Measurements from ENCODE around the gene DMD. TPM values are rescaled to one million over a fixed set of nuclear protein-coding genes. Genes with fewer than 3 reads are reported as not detected.

DMD gene
- total RNA-seq, 1 donor from 2014 or later, result 1.7 TPM

- H3K9me3 Mint-ChIP-seq (ENCODE audit: unreplicated experiment), result no peaks in the 10 kb centered on the region
Measured at GRCh38 chrX:31232506-31232905, 1978.8 kb downstream of the DMD start.

GRCh38 chrX:31228909-31229308 lies 1982.4 kb downstream of the DMD start:
- peaks cover 2% of the 10 kb centered on the region for H3K27me3 Mint-ChIP-seq (ENCODE audit: unreplicated experiment)
- H3K9me3 Mint-ChIP-seq (ENCODE audit: unreplicated experiment), result no peaks in the 10 kb centered on the region
- peaks cover 13% of the 10 kb centered on the region for H3K4me1 Mint-ChIP-seq (ENCODE audit: low read depth, unreplicated experiment)
- H3K36me3 Mint-ChIP-seq (ENCODE audit: unreplicated experiment), result no peaks in the 10 kb centered on the region
- no peak overlapping the region for H3K4me3 Mint-ChIP-seq (ENCODE audit: unreplicated experiment)
- no peak overlapping the region for H3K27ac Mint-ChIP-seq (ENCODE audit: unreplicated experiment)
- no peak for DNase-seq
- no peak for TF ChIP-seq CTCF (IDR thresholded peaks at IDR 0.05; ENCODE audit: partially characterized antibody, unreplicated experiment)

More at GRCh38 chrX:31232506-31232905, 1978.8 kb downstream of the DMD start:
- H3K4me1 Mint-ChIP-seq (ENCODE audit: low read depth, unreplicated experiment), result peaks cover 13% of the 10 kb centered on the region
- no peak overlapping the region for H3K27ac Mint-ChIP-seq (ENCODE audit: unreplicated experiment)
- peaks cover 2% of the 10 kb centered on the region for H3K27me3 Mint-ChIP-seq (ENCODE audit: unreplicated experiment)
- no peaks in the 10 kb centered on the region for H3K36me3 Mint-ChIP-seq (ENCODE audit: unreplicated experiment)
- no peak overlapping the region for H3K4me3 Mint-ChIP-seq (ENCODE audit: unreplicated experiment)
- no peak for DNase-seq
- TF ChIP-seq CTCF (IDR thresholded peaks at IDR 0.05; ENCODE audit: partially characterized antibody, unreplicated experiment), result no peak

- no peaks in the 10 kb centered on the region for H3K36me3 Mint-ChIP-seq (ENCODE audit: unreplicated experiment)
- DNase-seq, result no peak
- H3K4me1 Mint-ChIP-seq (ENCODE audit: low read depth, unreplicated experiment), result peaks cover 9% of the 10 kb centered on the region
- H3K27me3 Mint-ChIP-seq (ENCODE audit: unreplicated experiment), result peaks cover 2% of the 10 kb centered on the region
- no peak overlapping the region for H3K4me3 Mint-ChIP-seq (ENCODE audit: unreplicated experiment)
- no peak overlapping the region for H3K27ac Mint-ChIP-seq (ENCODE audit: unreplicated experiment)
- TF ChIP-seq CTCF (IDR thresholded peaks at IDR 0.05; ENCODE audit: partially characterized antibody, unreplicated experiment), result no peak
- H3K9me3 Mint-ChIP-seq (ENCODE audit: unreplicated experiment), result no peaks in the 10 kb centered on the region
Measured at GRCh38 chrX:31228415-31228832, 1982.9 kb downstream of the DMD start.

- H3K9me3 Mint-ChIP-seq (ENCODE audit: unreplicated experiment), result no peaks in the 10 kb centered on the region
- H3K27ac Mint-ChIP-seq (ENCODE audit: unreplicated experiment), result no peak overlapping the region
- no peaks in the 10 kb centered on the region for H3K36me3 Mint-ChIP-seq (ENCODE audit: unreplicated experiment)
- no peak overlapping the region for H3K4me3 Mint-ChIP-seq (ENCODE audit: unreplicated experiment)
- no peak for TF ChIP-seq CTCF (IDR thresholded peaks at IDR 0.05; ENCODE audit: partially characterized antibody, unreplicated experiment)
- DNase-seq, result no peak
- peaks cover 2% of the 10 kb centered on the region for H3K27me3 Mint-ChIP-seq (ENCODE audit: unreplicated experiment)
- H3K4me1 Mint-ChIP-seq (ENCODE audit: low read depth, unreplicated experiment), result peaks cover 3% of the 10 kb centered on the region
Measured at GRCh38 chrX:31227250-31227649, 1984.1 kb downstream of the DMD start.

- no peak for TF ChIP-seq CTCF (IDR thresholded peaks at IDR 0.05; ENCODE audit: partially characterized antibody, unreplicated experiment)
- no peaks in the 10 kb centered on the region for H3K36me3 Mint-ChIP-seq (ENCODE audit: unreplicated experiment)
- DNase-seq, result no peak
Measured at GRCh38 chrX:31225819-31226218, 1985.5 kb downstream of the DMD start.

More at GRCh38 chrX:31225819-31226218, 1985.5 kb downstream of the DMD start:
- H3K27ac Mint-ChIP-seq (ENCODE audit: unreplicated experiment), result no peak overlapping the region
- peaks cover 2% of the 10 kb centered on the region for H3K27me3 Mint-ChIP-seq (ENCODE audit: unreplicated experiment)
- H3K9me3 Mint-ChIP-seq (ENCODE audit: unreplicated experiment), result no peaks in the 10 kb centered on the region
- H3K4me3 Mint-ChIP-seq (ENCODE audit: unreplicated experiment), result no peak overlapping the region
- H3K4me1 Mint-ChIP-seq (ENCODE audit: low read depth, unreplicated experiment), result no peaks in the 10 kb centered on the region
